Activated CD4-positive, alpha-beta T cell treated with anti-CD3 and anti-CD28 coated beads for 36 hours (primary cell): ENCODE results near the gene ZBTB22. TPM values are rescaled to one million over a fixed set of nuclear protein-coding genes. Genes with fewer than 3 reads are reported as not detected.
"Not testable (repeated sequence)": the region's sequence is repeated elsewhere in the genome, so short reads cannot be mapped to it uniquely, and the experiment has no call there.

Source experiments
- ATAC-seq: fragments of 200-7000 bp; cut with Tn5 transposase; one replicate; pipeline ENCODE4 v1.10.0; 2021; ENCODE audit warnings: mild to moderate bottlenecking, moderate library complexity
- CTCF ChIA-PET: fragments of 350-600 bp; sonication (Branson Sonifier 250); formaldehyde crosslinking; loops from one replicate; lab custom pipeline; 2021; ENCODE audit warnings: antibody characterized with exemption; lab: Charles Lee
- POLR2A ChIA-PET: fragments of 350-600 bp; sonication (Branson Sonifier 250); formaldehyde crosslinking; loops from one replicate; lab custom pipeline; 2021; ENCODE audit warnings: antibody characterized with exemption, inconsistent platforms; lab: Charles Lee
- DNase-seq: peaks from one replicate; pipeline ENCODE4 v3.0.0-alpha.2; 2020
- H3K27ac Mint-ChIP-seq: one replicate; pipeline ENCODE4 v1.8.0; 2021; ENCODE audit warnings: mixed read lengths
- H3K27me3 Mint-ChIP-seq: one replicate; pipeline ENCODE4 v1.8.0; 2021; ENCODE audit warnings: mixed read lengths
- H3K36me3 Mint-ChIP-seq: one replicate; pipeline ENCODE4 v1.8.0; 2021; ENCODE audit warnings: low read depth, mixed read lengths
- H3K4me1 Mint-ChIP-seq: one replicate; pipeline ENCODE4 v1.8.0; 2021; ENCODE audit warnings: mixed read lengths
- H3K4me3 Mint-ChIP-seq: one replicate; pipeline ENCODE4 v1.8.0; 2021; ENCODE audit warnings: mild to moderate bottlenecking, moderate library complexity, mixed read lengths
- H3K9me3 Mint-ChIP-seq: one replicate; pipeline ENCODE4 v1.8.0; 2021; ENCODE audit warnings: low read depth, mixed read lengths
- intact Hi-C, 2 experiments: fragments of 100-400 bp; cut with DNase I in 1 of 2; cut with micrococcal nuclease in 1 of 2; formaldehyde crosslinking; loops; one replicate each; pipeline versions ENCODE4 v1.14.2 to v1.15.1; 2022 to 2024; cut with DNase I, micrococcal nuclease
- total RNA-seq, 2 experiments: library from RNA; stranded (reverse); gene quantifications; one replicate each; pipeline ENCODE4 v1.2.3, GENCODE V29; 2021

ZBTB22 gene
- total RNA-seq, 2 experiments from 2014 or later: 9.0 to 9.9 TPM

- H3K4me1 Mint-ChIP-seq: peaks cover 21% of the 10 kb centered on the region
- no peaks in the 10 kb centered on the region for H3K9me3 Mint-ChIP-seq
- ChIA-PET POLR2A (no interaction called here), CTCF (no interaction called here)
- H3K27me3 Mint-ChIP-seq: no peaks in the 10 kb centered on the region
- no peak for DNase-seq
- no peak overlapping the region for H3K4me3 Mint-ChIP-seq
- no peaks in the 10 kb centered on the region for H3K36me3 Mint-ChIP-seq
- intact Hi-C loops: no loop called here
- H3K27ac Mint-ChIP-seq: no peak overlapping the region
- no peak for ATAC-seq
Observed at GRCh38 chr6:33347816-33348215, 30.3 kb upstream of the ZBTB22 start.

GRCh38 chr6:33346972-33347371 lies 29.4 kb upstream of the ZBTB22 start:
- intact Hi-C loops, H3K4me3 Mint-ChIP-seq, CTCF ChIA-PET, POLR2A ChIA-PET, DNase-seq, H3K9me3 Mint-ChIP-seq, H3K27ac Mint-ChIP-seq, ATAC-seq, H3K36me3 Mint-ChIP-seq, H3K27me3 Mint-ChIP-seq: not testable (repeated sequence)
- peaks cover 21% of the 10 kb centered on the region for H3K4me1 Mint-ChIP-seq

GRCh38 chr6:33344701-33345697 lies 27.5 kb upstream of the ZBTB22 start:
- peak; percentile 79 for DNase-seq
- Mint-ChIP-seq H3K27me3 (no peaks in the 10 kb centered on the region), H3K4me3 (peak overlapping the region; percentile 56), H3K27ac (peak overlapping the region; percentile 78), H3K36me3 (no peaks in the 10 kb centered on the region), H3K4me1 (peaks cover 21% of the 10 kb centered on the region), H3K9me3 (no peaks in the 10 kb centered on the region)
- intact Hi-C loops: loop anchor here (1.0 to 2.0 kb wide), 5 partner anchors 22 to 110 kb away; partner anchors contain the start of genes B3GALT4 (in 1 of the 2), KIFC1 (in 1 of the 2) and RPS18 (in 1 of the 2)
- ChIA-PET POLR2A (interaction anchor here (0.7 to 0.8 kb wide), 2 partner anchors 20 to 33 kb away, joined by 6 to 9 read pairs; no protein-coding TSS in a partner anchor), CTCF (interaction anchor here (0.6 to 2.5 kb wide), 16 partner anchors 11 to 203 kb away, joined by 3 to 13 read pairs (median 4); partner anchors contain the start of gene ZBTB22)
- peak; percentile 54 for ATAC-seq

DNA sequence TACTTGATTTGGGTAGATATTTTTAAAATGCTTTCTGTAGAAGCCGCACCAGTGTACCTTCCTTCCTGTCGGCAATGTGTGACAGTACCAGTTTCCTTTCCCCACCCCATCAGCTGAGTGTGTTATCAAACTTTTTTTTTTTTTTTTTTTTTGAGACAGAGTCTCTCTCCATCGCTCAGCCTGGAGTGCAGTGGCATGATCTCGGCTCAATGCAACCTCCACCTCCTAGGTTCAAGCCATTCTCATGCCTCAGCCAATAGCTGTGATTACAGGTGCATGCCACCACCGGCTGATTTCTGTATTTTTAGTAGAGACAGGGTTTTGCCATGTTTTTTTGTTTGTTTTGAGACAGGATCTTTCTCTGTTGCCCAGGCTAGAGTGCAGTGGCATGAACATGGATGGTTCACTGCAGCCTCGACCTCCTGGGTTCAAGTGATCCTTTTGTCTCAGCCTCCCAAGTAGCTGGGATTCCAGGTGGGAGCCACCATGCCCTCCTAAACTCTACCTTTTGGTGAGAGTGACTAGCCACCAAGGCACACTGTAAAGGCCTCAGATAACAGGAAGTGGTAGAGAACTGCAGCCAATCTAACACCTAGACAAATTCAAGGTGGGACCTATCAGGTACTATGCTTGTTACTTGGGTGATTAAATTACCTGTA lies 26.5 kb upstream of the ZBTB22 start:
- H3K4me1 Mint-ChIP-seq: peaks cover 21% of the 10 kb centered on the region
- CTCF ChIA-PET: interaction anchor here (0.6 to 2.5 kb wide), 16 partner anchors 9 to 1719 kb away, joined by 3 to 13 read pairs (median 4); partner anchors contain the start of gene ZBTB22
- ATAC-seq: peak; percentile 78

DNA sequence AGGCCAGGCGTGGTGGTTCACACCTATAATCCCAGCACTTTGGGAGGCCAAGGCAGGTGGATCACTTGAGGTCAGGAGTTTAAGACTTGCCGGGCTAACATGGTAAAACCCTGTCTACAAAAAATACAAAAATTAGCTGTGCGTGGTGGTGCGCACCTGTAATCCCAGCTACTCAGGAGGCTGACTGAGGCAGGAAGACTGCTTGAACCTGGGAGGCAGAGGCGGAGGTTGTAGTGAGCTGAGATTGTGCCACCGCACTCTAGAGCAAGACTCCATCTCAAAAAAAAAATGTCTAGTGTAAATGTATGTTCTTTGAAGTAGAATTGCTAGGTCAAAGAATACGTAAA lies 26.0 kb upstream of the ZBTB22 start:
- H3K36me3 Mint-ChIP-seq, intact Hi-C loops, H3K9me3 Mint-ChIP-seq, DNase-seq, H3K27me3 Mint-ChIP-seq: not testable (repeated sequence)
- CTCF ChIA-PET: interaction anchor here (0.6 to 2.4 kb wide), 8 partner anchors 9 to 1078 kb away, joined by 3 to 8 read pairs (median 4); partner anchors contain the start of gene ZBTB22
- POLR2A ChIA-PET: interaction anchor here (0.6 to 0.8 kb wide), 3 partner anchors 8 to 205 kb away, joined by 3 to 5 read pairs (median 3); no protein-coding TSS in a partner anchor
- H3K4me1 Mint-ChIP-seq: peaks cover 21% of the 10 kb centered on the region
- peak overlapping the region; percentile 78 for H3K27ac Mint-ChIP-seq
- peak overlapping the region; percentile 27 for H3K4me3 Mint-ChIP-seq
- ATAC-seq: peak; percentile 14

More for the DNA sequence above, 26.5 kb upstream of the ZBTB22 start:
- Mint-ChIP-seq H3K27ac (peak overlapping the region; percentile 78), H3K36me3 (no peaks in the 10 kb centered on the region), H3K4me3 (peak overlapping the region; percentile 27), H3K27me3 (no peaks in the 10 kb centered on the region), H3K9me3 (no peaks in the 10 kb centered on the region)
- intact Hi-C loops: loop anchor here (2.0 kb wide), 2 partner anchors 67 to 71 kb away; partner anchors contain the start of genes B3GALT4 (in 1 of the 2) and RPS18 (in 1 of the 2)
- DNase-seq: peak; percentile 57
- POLR2A ChIA-PET: interaction anchor here (0.7 to 0.8 kb wide), 3 partner anchors 8 to 29 kb away, joined by 3 to 6 read pairs (median 5); no protein-coding TSS in a partner anchor

DNA sequence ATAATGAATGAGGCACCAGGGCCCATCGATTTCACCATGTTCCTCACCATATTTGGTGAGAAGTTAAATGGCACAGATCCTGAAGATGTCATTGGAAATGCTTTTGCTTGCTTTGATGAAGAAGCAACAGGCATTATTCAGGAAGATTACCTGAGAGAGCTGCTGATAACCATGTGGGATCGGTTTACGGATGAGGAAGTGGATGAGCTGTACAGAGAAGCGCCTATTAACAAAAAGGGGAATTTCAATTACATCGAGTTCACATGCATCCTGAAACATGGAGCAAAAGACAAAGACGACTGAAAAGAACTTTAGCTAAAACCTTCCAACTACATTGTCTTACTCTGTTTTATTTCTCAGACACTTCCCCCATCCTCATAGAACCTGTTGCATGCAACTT lies 21.6 kb upstream of the ZBTB22 start:
- H3K36me3 Mint-ChIP-seq: no peaks in the 10 kb centered on the region
- CTCF ChIA-PET: no interaction called here

DNA sequence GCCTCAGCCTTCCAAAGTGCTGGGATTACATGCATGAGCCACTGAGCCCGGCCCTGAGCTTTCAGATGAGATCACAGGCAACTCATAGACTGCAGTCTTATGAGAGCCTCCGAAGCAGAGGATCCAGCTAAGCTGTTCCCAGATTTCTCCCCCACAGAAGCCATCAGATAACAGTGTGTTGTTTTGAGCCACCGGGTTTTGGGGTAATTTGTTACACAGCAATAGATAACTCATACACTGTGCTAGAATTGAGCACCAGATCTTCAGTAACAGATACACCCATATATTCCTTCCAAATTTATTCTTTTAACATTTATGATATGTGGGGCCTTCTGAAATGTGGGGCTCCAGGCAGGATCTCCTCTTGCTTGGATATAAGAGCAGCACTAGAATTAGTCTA lies 19.0 kb upstream of the ZBTB22 start:
- Mint-ChIP-seq H3K27ac (no peak overlapping the region), H3K36me3 (no peaks in the 10 kb centered on the region), H3K27me3 (no peaks in the 10 kb centered on the region), H3K4me3 (no peak overlapping the region), H3K4me1 (peaks cover 11% of the 10 kb centered on the region), H3K9me3 (no peaks in the 10 kb centered on the region)
- intact Hi-C loops: no loop called here
- DNase-seq: no peak
- POLR2A ChIA-PET: no interaction called here
- CTCF ChIA-PET: interaction anchor here (0.6 to 1.1 kb wide), 3 partner anchors 11 to 93 kb away, joined by 3 to 5 read pairs (median 3); no protein-coding TSS in a partner anchor
- no peak for ATAC-seq

More for the DNA sequence above, 21.6 kb upstream of the ZBTB22 start:
- intact Hi-C loops: no loop called here
- Mint-ChIP-seq H3K4me1 (peaks cover 10% of the 10 kb centered on the region), H3K4me3 (no peak overlapping the region), H3K27me3 (no peaks in the 10 kb centered on the region), H3K9me3 (no peaks in the 10 kb centered on the region), H3K27ac (no peak overlapping the region)
- DNase-seq (no peak), ATAC-seq (no peak)
- POLR2A ChIA-PET: no interaction called here

- Mint-ChIP-seq H3K36me3 (no peaks in the 10 kb centered on the region), H3K9me3 (no peaks in the 10 kb centered on the region), H3K4me3 (no peak overlapping the region), H3K27me3 (no peaks in the 10 kb centered on the region), H3K27ac (no peak overlapping the region), H3K4me1 (peaks cover 11% of the 10 kb centered on the region)
- intact Hi-C loops: no loop called here
- no peak for DNase-seq
- CTCF ChIA-PET: interaction anchor here (0.6 to 1.1 kb wide), 3 partner anchors 10 to 93 kb away, joined by 3 to 5 read pairs (median 3); no protein-coding TSS in a partner anchor
- POLR2A ChIA-PET: no interaction called here
- no peak for ATAC-seq
Observed at GRCh38 chr6:33335916-33336315, 18.4 kb upstream of the ZBTB22 start.

DNA sequence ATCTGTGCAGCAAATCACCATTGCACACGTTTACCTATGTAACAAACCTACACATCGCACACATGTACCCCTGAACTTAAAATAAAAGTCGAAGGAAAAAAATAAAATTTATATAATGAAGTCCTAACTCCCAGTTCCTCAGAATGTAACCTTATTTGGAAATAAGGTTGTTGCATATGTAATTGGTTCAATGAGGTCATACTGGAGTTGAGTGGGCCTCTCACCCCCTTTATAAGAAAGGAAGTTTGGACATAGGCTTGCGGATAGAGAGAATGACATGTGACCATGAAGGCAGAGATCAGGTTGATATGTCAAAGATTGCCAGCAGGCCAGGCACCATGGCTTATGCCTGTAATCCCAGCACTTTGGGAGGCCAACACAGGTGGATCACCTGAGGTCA lies 16.1 kb upstream of the ZBTB22 start:
- DNase-seq (no peak), ATAC-seq (no peak)
- intact Hi-C loops: no loop called here
- Mint-ChIP-seq H3K4me3 (no peak overlapping the region), H3K36me3 (no peaks in the 10 kb centered on the region), H3K4me1 (peaks cover 11% of the 10 kb centered on the region), H3K9me3 (no peaks in the 10 kb centered on the region), H3K27ac (no peak overlapping the region), H3K27me3 (no peaks in the 10 kb centered on the region)
- POLR2A ChIA-PET: no interaction called here
- CTCF ChIA-PET: interaction anchor here (1.1 kb wide), 1 partner anchor 11 kb away, joined by 3 read pairs; no protein-coding TSS in a partner anchor

- ChIA-PET POLR2A (no interaction called here), CTCF (no interaction called here)
- Mint-ChIP-seq H3K4me1 (peaks cover 11% of the 10 kb centered on the region), H3K9me3 (no peaks in the 10 kb centered on the region), H3K4me3 (no peak overlapping the region), H3K27me3 (no peaks in the 10 kb centered on the region), H3K36me3 (no peaks in the 10 kb centered on the region), H3K27ac (no peak overlapping the region)
- ATAC-seq: no peak
- intact Hi-C loops: no loop called here
- no peak for DNase-seq
Observed at GRCh38 chr6:33330736-33331135, 13.2 kb upstream of the ZBTB22 start.

DNA sequence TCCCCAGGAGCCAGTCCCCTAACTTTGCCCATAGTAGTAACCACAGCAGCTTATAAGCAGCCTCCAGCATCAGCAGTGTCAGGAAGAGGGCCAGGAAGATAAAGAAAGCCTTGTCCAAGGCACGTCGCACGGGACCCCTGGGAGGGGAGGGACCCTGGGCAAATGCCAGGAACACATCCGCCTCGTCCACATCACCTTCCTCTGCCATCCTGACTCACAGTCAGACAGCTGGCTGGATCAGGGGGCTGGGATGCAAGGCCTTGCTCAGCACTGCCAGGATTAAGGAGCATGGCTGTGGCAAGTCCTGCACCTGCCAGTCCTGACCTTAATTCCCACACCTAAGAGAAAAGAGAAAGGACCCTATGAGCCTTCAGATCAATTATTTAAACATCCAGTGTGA lies 11.5 kb upstream of the ZBTB22 start:
- DNase-seq: no peak
- no peak overlapping the region for H3K27ac Mint-ChIP-seq
- no peak overlapping the region for H3K4me3 Mint-ChIP-seq
- no peaks in the 10 kb centered on the region for H3K27me3 Mint-ChIP-seq
- ChIA-PET CTCF (interaction anchor here (1.2 to 1.9 kb wide), 2 partner anchors 11 to 16 kb away, joined by 4 to 13 read pairs; partner anchors contain the start of gene ZBTB22), POLR2A (no interaction called here)
- peaks cover 12% of the 10 kb centered on the region for H3K4me1 Mint-ChIP-seq
- no peaks in the 10 kb centered on the region for H3K36me3 Mint-ChIP-seq
- H3K9me3 Mint-ChIP-seq: no peaks in the 10 kb centered on the region
- intact Hi-C loops: no loop called here
- no peak for ATAC-seq
